HEK293 (cell line): ENCODE results near the gene GALNT11.

ENCODE experiments used
- CTCF ChIA-PET: fragments of 350-600 bp; formaldehyde crosslinking; extraction: SDS; loops from one replicate; lab custom pipeline; 2021; ENCODE audit warnings: antibody characterized with exemption; lab: Yijun Ruan, JAX
- POLR2A ChIA-PET: fragments of 300-600 bp; formaldehyde crosslinking; extraction: SDS; loops from one replicate; lab custom pipeline; 2020; ENCODE audit warnings: antibody characterized with exemption, inconsistent platforms; lab: Yijun Ruan, JAX
- H3K27ac ChIP-seq: fragments of 200-500 bp; sonication (Bioruptor generic); 2 replicates; pipeline ENCODE4 v1.5.1; 2014; ENCODE audit warnings: low read depth, low read length, control low read depth, inconsistent platforms; ENCODE audit errors: extremely low read depth
- H3K36me3 ChIP-seq, 2 experiments: fragments of 200-500 bp in 1 of 2; sonication (Bioruptor generic) in 1 of 2; 1 replicate in 1 of 2; 2 replicates in 1 of 2; pipeline ENCODE4 v1.5.1; 2014 to 2017; ENCODE audit warnings: inconsistent platforms in 2 of 2, low read length in 2 of 2; ENCODE audit not compliant: control insufficient read depth in 2 of 2, insufficient read depth in 1 of 2
- H3K4me1 ChIP-seq: fragments of 200-500 bp; sonication (Bioruptor generic); 2 replicates; pipeline ENCODE4 v1.5.1; 2014; ENCODE audit warnings: mild to moderate bottlenecking, low read length, inconsistent platforms; ENCODE audit not compliant: control insufficient read depth, insufficient read depth
- H3K4me3 ChIP-seq: 2 replicates; pipeline ENCODE4 v1.5.1; 2011; ENCODE audit warnings: low read depth, mild to moderate bottlenecking, control low read depth, low read length, moderate library complexity
- H3K9me3 ChIP-seq: fragments of 200-500 bp; sonication (Bioruptor generic); 2 replicates; pipeline ENCODE4 v1.5.1; 2014; ENCODE audit warnings: low read depth, low read length, inconsistent platforms; ENCODE audit not compliant: control insufficient read depth, insufficient read depth
- GLIS2 ChIP-seq: fragments of 450-650 bp; formaldehyde crosslinking; IDR thresholded peaks from 2 replicates; pipeline ENCODE4 v1.5.1; 2016; ENCODE audit warnings: missing biosample characterization, missing genetic modification characterization
- KLF8 ChIP-seq: fragments of 450-650 bp; formaldehyde crosslinking; IDR thresholded peaks from 2 replicates; pipeline ENCODE4 v1.5.1; 2016; ENCODE audit warnings: missing biosample characterization, missing genetic modification characterization
- MYNN ChIP-seq: fragments of 450-650 bp; formaldehyde crosslinking; IDR thresholded peaks from 2 replicates; pipeline ENCODE4 v1.5.1; 2016; ENCODE audit warnings: missing biosample characterization, missing genetic modification characterization, borderline replicate concordance
- MZF1 ChIP-seq: fragments of 450-650 bp; formaldehyde crosslinking; IDR thresholded peaks from 2 replicates; pipeline ENCODE4 v1.5.1; 2017; ENCODE audit warnings: missing biosample characterization, missing genetic modification characterization, borderline replicate concordance
- PRDM1 ChIP-seq: fragments of 450-650 bp; formaldehyde crosslinking; IDR thresholded peaks from 2 replicates; pipeline ENCODE4; 2016; ENCODE audit warnings: missing biosample characterization, missing genetic modification characterization
- YY2 ChIP-seq: fragments of 450-650 bp; formaldehyde crosslinking; IDR thresholded peaks from 2 replicates; pipeline ENCODE4 v1.5.1; 2016; ENCODE audit warnings: missing biosample characterization, missing genetic modification characterization
- ZBTB21 ChIP-seq: fragments of 450-650 bp; formaldehyde crosslinking; IDR thresholded peaks from 2 replicates; pipeline ENCODE4 v1.5.1; 2017; ENCODE audit warnings: missing biosample characterization, missing genetic modification characterization
- ZNF174 ChIP-seq: fragments of 450-650 bp; formaldehyde crosslinking; IDR thresholded peaks from 2 replicates; pipeline ENCODE4 v1.5.0; 2017; ENCODE audit warnings: missing biosample characterization, mild to moderate bottlenecking, missing genetic modification characterization
- ZNF214 ChIP-seq: fragments of 450-650 bp; formaldehyde crosslinking; IDR thresholded peaks from 2 replicates; pipeline ENCODE4 v1.5.1; 2017; ENCODE audit warnings: missing biosample characterization, mild to moderate bottlenecking, missing genetic modification characterization, borderline replicate concordance
- ZNF223 ChIP-seq: fragments of 450-650 bp; formaldehyde crosslinking; IDR thresholded peaks from 2 replicates; pipeline ENCODE4 v1.5.1; 2016; ENCODE audit warnings: missing biosample characterization, missing genetic modification characterization
- ZNF24 ChIP-seq: fragments of 450-650 bp; formaldehyde crosslinking; IDR thresholded peaks from 2 replicates; pipeline ENCODE4 v1.5.1; 2016; ENCODE audit warnings: missing biosample characterization, missing genetic modification characterization
- ZNF248 ChIP-seq: fragments of 450-650 bp; formaldehyde crosslinking; IDR thresholded peaks from 2 replicates; pipeline ENCODE4 v1.5.1; 2017; ENCODE audit warnings: missing biosample characterization, missing genetic modification characterization
- ZNF391 ChIP-seq: fragments of 450-650 bp; formaldehyde crosslinking; IDR thresholded peaks from 2 replicates; pipeline ENCODE4 v1.5.1; 2016; ENCODE audit warnings: low read depth, missing biosample characterization, missing genetic modification characterization, borderline replicate concordance
- ZNF560 ChIP-seq: fragments of 450-650 bp; formaldehyde crosslinking; IDR thresholded peaks from 2 replicates; pipeline ENCODE4 v1.5.1; 2017; ENCODE audit warnings: missing biosample characterization, missing genetic modification characterization, borderline replicate concordance
- ZNF792 ChIP-seq: fragments of 450-650 bp; formaldehyde crosslinking; IDR thresholded peaks from 2 replicates; pipeline ENCODE4 v1.5.1; 2016; ENCODE audit warnings: missing biosample characterization, missing genetic modification characterization
- TF ChIP-seq, protein P1 (sequence below): fragments of 450-650 bp; formaldehyde crosslinking; conservative IDR thresholded peaks from 2 replicates; pipeline ENCODE4 v1.5.1; 2016; ENCODE audit warnings: low read depth, missing biosample characterization, missing genetic modification characterization
- TF ChIP-seq, protein P2 (sequence below): fragments of 450-650 bp; formaldehyde crosslinking; IDR thresholded peaks from 2 replicates; pipeline ENCODE4 v1.5.1; 2016; ENCODE audit warnings: missing biosample characterization, missing genetic modification characterization
- TF ChIP-seq, protein P3 (sequence below): fragments of 450-650 bp; formaldehyde crosslinking; IDR thresholded peaks from 2 replicates; pipeline ENCODE4 v1.5.1; 2016; ENCODE audit warnings: missing biosample characterization, missing genetic modification characterization
- TF ChIP-seq, protein P4 (sequence below): fragments of 450-650 bp; formaldehyde crosslinking; IDR thresholded peaks from 2 replicates; pipeline ENCODE4 v1.5.1; 2016; ENCODE audit warnings: missing biosample characterization, missing genetic modification characterization
- TF ChIP-seq, protein P5 (sequence below): fragments of 450-650 bp; formaldehyde crosslinking; IDR thresholded peaks from 2 replicates; pipeline ENCODE4 v1.5.1; 2016; ENCODE audit warnings: missing biosample characterization, missing genetic modification characterization

The GALNT11 gene

DNA sequence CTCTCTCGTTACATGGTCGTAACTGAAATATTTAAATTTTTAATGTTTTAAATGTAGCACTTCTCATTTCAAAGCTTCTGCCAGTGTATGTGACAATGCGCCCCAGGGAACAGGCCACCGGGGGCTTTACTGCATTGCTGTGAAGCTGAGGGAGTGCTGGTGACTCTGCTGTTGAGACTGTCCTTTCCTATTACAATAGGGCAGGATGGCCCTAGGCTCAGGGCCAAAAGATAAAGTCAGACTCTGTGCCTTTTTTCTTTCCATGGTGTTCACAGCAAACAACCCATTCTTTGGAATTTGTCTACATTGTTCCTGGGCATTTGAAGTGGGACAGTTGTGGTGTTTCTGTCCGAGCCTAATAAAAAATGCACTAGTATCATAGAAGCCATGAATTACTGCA, 107.3 kb downstream of the GALNT11 start (continued):
- TF ChIP-seq, protein P1, sequence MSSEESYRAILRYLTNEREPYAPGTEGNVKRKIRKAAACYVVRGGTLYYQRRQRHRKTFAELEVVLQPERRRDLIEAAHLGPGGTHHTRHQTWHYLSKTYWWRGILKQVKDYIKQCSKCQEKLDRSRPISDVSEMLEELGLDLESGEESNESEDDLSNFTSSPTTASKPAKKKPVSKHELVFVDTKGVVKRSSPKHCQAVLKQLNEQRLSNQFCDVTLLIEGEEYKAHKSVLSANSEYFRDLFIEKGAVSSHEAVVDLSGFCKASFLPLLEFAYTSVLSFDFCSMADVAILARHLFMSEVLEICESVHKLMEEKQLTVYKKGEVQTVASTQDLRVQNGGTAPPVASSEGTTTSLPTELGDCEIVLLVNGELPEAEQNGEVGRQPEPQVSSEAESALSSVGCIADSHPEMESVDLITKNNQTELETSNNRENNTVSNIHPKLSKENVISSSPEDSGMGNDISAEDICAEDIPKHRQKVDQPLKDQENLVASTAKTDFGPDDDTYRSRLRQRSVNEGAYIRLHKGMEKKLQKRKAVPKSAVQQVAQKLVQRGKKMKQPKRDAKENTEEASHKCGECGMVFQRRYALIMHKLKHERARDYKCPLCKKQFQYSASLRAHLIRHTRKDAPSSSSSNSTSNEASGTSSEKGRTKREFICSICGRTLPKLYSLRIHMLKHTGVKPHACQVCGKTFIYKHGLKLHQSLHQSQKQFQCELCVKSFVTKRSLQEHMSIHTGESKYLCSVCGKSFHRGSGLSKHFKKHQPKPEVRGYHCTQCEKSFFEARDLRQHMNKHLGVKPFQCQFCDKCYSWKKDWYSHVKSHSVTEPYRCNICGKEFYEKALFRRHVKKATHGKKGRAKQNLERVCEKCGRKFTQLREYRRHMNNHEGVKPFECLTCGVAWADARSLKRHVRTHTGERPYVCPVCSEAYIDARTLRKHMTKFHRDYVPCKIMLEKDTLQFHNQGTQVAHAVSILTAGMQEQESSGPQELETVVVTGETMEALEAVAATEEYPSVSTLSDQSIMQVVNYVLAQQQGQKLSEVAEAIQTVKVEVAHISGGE (tag by site-specific recombination): no peak
- TF ChIP-seq PRDM1 (tag by site-specific recombination): no peak
- TF ChIP-seq, all 188 proteins: peak for 0

DNA sequence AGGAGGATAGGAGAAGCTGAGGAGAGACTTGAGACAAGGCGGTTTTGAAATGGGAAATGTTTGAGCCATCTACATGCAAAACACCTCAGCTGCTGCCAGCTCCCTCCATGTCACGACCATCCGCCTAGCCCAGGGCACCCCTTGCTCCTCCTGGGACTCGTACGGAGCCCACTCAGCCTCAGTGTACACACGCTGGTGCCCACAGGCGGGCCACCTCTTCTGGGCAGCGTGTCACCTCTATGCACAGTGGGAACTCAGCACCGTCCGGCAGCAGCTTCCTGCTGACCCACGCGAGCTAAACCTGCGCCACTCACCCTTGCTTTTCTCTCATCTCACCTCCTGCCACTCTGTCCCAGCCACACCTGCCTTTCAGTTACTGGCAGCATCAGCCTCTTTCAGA, 108.3 kb downstream of the GALNT11 start:
- no peak overlapping the region for H3K27ac ChIP-seq
- H3K36me3 ChIP-seq: peaks cover 3 to 75% of the 10 kb centered on the region in 2 experiments; a peak in 1 of 3 replicates
- TF ChIP-seq, protein P2, sequence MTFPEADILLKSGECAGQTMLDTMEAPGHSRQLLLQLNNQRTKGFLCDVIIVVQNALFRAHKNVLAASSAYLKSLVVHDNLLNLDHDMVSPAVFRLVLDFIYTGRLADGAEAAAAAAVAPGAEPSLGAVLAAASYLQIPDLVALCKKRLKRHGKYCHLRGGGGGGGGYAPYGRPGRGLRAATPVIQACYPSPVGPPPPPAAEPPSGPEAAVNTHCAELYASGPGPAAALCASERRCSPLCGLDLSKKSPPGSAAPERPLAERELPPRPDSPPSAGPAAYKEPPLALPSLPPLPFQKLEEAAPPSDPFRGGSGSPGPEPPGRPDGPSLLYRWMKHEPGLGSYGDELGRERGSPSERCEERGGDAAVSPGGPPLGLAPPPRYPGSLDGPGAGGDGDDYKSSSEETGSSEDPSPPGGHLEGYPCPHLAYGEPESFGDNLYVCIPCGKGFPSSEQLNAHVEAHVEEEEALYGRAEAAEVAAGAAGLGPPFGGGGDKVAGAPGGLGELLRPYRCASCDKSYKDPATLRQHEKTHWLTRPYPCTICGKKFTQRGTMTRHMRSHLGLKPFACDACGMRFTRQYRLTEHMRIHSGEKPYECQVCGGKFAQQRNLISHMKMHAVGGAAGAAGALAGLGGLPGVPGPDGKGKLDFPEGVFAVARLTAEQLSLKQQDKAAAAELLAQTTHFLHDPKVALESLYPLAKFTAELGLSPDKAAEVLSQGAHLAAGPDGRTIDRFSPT (tag by site-specific recombination): no peak
- TF ChIP-seq ZNF792 (tag by site-specific recombination) (no peak), ZNF560 (tag by site-specific recombination) (no peak), YY2 (tag by site-specific recombination) (no peak), ZBTB21 (tag by site-specific recombination) (no peak), ZNF248 (tag by site-specific recombination) (no peak), ZNF391 (tag by site-specific recombination) (no peak), KLF8 (tag by site-specific recombination) (no peak), GLIS2 (no peak)
- H3K4me1 ChIP-seq: no peaks in the 10 kb centered on the region
- ChIA-PET CTCF (interaction anchor here (1.5 kb wide), 1 partner anchor 11 kb away, joined by 4 read pairs; no protein-coding TSS in a partner anchor), POLR2A (no interaction called here)
- H3K9me3 ChIP-seq: no peaks in the 10 kb centered on the region
- H3K4me3 ChIP-seq: no peak overlapping the region

DNA sequence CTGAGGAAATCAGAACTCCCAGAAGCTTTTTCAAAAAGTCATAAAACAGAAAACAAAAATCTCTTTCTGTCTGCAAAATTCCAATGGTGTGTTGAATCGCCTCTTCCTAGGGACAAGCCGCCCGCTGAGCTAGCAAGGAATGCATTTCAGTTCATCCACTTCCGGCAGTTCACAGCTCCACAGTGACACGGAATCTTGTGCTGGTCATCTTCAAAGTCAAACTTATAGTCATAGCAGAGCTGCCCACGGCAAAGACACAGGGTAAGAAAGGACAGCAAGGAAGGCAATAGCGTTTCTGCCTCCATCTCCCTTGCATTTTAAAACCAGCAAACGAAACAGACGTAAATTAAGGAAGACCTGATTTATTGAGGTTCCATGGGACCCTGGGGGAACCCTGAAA, 111.2 kb downstream of the GALNT11 start:
- H3K36me3 ChIP-seq: peaks cover 3 to 76% of the 10 kb centered on the region in 2 experiments; a peak in 1 of 3 replicates
- CTCF ChIA-PET: interaction anchor here (0.7 kb wide), 1 partner anchor 108 kb away, joined by 3 read pairs; no protein-coding TSS in a partner anchor
- H3K27ac ChIP-seq: no peak overlapping the region
- no peaks in the 10 kb centered on the region for H3K9me3 ChIP-seq
- no peak overlapping the region for H3K4me3 ChIP-seq
- no peaks in the 10 kb centered on the region for H3K4me1 ChIP-seq
- POLR2A ChIA-PET: no interaction called here
- TF ChIP-seq MYNN (tag by site-specific recombination): no peak
- TF ChIP-seq ZNF174 (tag by site-specific recombination): no peak
- TF ChIP-seq, protein P3, sequence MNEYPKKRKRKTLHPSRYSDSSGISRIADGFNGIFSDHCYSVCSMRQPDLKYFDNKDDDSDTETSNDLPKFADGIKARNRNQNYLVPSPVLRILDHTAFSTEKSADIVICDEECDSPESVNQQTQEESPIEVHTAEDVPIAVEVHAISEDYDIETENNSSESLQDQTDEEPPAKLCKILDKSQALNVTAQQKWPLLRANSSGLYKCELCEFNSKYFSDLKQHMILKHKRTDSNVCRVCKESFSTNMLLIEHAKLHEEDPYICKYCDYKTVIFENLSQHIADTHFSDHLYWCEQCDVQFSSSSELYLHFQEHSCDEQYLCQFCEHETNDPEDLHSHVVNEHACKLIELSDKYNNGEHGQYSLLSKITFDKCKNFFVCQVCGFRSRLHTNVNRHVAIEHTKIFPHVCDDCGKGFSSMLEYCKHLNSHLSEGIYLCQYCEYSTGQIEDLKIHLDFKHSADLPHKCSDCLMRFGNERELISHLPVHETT (tag by site-specific recombination): no peak
- TF ChIP-seq ZNF223 (tag by site-specific recombination): no peak
- TF ChIP-seq ZNF24 (tag by site-specific recombination): no peak
- TF ChIP-seq ZNF214: no peak
- no peak for TF ChIP-seq MZF1 (tag by site-specific recombination)
- TF ChIP-seq, protein P4, sequence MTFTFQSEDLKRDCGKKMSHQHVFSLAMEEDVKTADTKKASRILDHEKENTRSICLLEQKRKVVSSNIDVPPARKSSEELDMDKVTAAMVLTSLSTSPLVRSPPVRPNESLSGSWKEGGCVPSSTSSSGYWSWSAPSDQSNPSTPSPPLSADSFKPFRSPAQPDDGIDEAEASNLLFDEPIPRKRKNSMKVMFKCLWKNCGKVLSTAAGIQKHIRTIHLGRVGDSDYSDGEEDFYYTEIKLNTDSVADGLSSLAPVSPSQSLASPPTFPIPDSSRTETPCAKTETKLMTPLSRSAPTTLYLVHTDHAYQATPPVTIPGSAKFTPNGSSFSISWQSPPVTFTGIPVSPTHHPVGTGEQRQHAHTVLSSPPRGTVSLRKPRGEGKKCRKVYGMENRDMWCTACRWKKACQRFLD: no peak
- TF ChIP-seq, protein P5, sequence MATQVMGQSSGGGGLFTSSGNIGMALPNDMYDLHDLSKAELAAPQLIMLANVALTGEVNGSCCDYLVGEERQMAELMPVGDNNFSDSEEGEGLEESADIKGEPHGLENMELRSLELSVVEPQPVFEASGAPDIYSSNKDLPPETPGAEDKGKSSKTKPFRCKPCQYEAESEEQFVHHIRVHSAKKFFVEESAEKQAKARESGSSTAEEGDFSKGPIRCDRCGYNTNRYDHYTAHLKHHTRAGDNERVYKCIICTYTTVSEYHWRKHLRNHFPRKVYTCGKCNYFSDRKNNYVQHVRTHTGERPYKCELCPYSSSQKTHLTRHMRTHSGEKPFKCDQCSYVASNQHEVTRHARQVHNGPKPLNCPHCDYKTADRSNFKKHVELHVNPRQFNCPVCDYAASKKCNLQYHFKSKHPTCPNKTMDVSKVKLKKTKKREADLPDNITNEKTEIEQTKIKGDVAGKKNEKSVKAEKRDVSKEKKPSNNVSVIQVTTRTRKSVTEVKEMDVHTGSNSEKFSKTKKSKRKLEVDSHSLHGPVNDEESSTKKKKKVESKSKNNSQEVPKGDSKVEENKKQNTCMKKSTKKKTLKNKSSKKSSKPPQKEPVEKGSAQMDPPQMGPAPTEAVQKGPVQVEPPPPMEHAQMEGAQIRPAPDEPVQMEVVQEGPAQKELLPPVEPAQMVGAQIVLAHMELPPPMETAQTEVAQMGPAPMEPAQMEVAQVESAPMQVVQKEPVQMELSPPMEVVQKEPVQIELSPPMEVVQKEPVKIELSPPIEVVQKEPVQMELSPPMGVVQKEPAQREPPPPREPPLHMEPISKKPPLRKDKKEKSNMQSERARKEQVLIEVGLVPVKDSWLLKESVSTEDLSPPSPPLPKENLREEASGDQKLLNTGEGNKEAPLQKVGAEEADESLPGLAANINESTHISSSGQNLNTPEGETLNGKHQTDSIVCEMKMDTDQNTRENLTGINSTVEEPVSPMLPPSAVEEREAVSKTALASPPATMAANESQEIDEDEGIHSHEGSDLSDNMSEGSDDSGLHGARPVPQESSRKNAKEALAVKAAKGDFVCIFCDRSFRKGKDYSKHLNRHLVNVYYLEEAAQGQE (tag by site-specific recombination): no peak
